SH-SY5Y (cell line): ENCODE measurements around the gene MIP.

Experiments used
- GATA2 ChIP-seq: IDR thresholded peaks from 2 replicates; pipeline ENCODE4 v1.6.1; 2011; ENCODE audit warnings: mild to moderate bottlenecking, low read depth, low read length
- GATA3 ChIP-seq: IDR thresholded peaks from 2 replicates; pipeline ENCODE4 v1.6.1; 2011; ENCODE audit warnings: low read depth, mild to moderate bottlenecking, low read length, moderate library complexity

DNA sequence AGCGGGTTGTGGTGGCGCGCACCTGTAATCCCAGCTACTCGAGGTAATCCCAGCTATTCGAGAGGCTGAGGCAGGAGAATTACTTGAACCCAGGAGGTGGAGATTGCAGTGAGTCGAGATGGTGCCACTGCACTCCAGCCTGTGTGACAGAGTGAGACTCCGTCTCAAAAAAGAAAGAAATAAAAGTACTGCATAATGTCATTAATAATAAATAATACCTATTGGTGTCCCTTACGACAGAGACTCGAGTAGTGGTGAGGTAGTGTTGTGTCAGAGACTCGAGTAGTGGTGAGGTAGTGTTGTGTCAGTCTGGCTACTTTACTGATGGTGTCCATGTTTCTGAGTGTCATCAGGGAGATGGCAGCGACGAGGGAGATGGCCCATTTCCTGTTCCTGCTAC, 32.2 kb upstream of the MIP start:
- no peak for TF ChIP-seq GATA2
- TF ChIP-seq GATA3: no peak
